Right lobe of liver (tissue), 4 donors: Measurements from ENCODE around the gene SYNGR4.

Experiments
- CTCF ChIP-seq, 4 donors: fragments of 200-600 bp in 3 of 4; fragments of 450-650 bp in 1 of 4; IDR thresholded peaks; one replicate each; pipeline versions ENCODE4 v1.5.1 to v1.8.0; 2016 to 2022; ENCODE audit warnings: antibody characterized with exemption in 4 of 4, mild to moderate bottlenecking in 2 of 4
- POLR2A ChIP-seq: fragments of 450-650 bp; IDR thresholded peaks from one replicate; pipeline ENCODE4 v1.6.1; 2017; ENCODE audit warnings: antibody characterized with exemption, mild to moderate bottlenecking
- donor health status: DM: no; HTN: no; CAD: no.
- donor health status: DM: no; HTN: no; CAD: no.
- donor health status: DM: no; HTN: yes; CAD: no.

GRCh38 chr19:48367855-48368254 lies 3.7 kb downstream of the SYNGR4 start:
- TF ChIP-seq CTCF (IDR thresholded peaks at IDR 0.05) (no peak), POLR2A (no peak)
